IPS-18a (cell line): ENCODE measurements around the gene SLC44A5.

Experiments used
- H3K27ac ChIP-seq: one replicate; pipeline ENCODE4 v1.5.1; 2013; ENCODE audit warnings: low read length
- H3K27me3 ChIP-seq: one replicate; pipeline ENCODE4 v1.6.1; 2013; ENCODE audit warnings: mild to moderate bottlenecking, low read length; ENCODE audit not compliant: control insufficient read depth, insufficient read depth
- H3K36me3 ChIP-seq: one replicate; pipeline ENCODE4 v1.6.1; 2013; ENCODE audit warnings: low read depth, low read length; ENCODE audit not compliant: control insufficient read depth
- H3K4me1 ChIP-seq: one replicate; pipeline ENCODE4 v1.6.1; 2013; ENCODE audit warnings: low read depth, low read length; ENCODE audit not compliant: control insufficient read depth
- H3K4me3 ChIP-seq: one replicate; pipeline ENCODE4 v1.5.1; 2013; ENCODE audit warnings: low read length
- H3K9ac ChIP-seq: one replicate; pipeline ENCODE4 v1.6.1; 2013; ENCODE audit warnings: mild to moderate bottlenecking, low read length, moderate library complexity
- H3K9me3 ChIP-seq: one replicate; pipeline ENCODE4 v1.6.1; 2013; ENCODE audit warnings: low read depth, low read length; ENCODE audit not compliant: control insufficient read depth

SLC44A5 gene

DNA sequence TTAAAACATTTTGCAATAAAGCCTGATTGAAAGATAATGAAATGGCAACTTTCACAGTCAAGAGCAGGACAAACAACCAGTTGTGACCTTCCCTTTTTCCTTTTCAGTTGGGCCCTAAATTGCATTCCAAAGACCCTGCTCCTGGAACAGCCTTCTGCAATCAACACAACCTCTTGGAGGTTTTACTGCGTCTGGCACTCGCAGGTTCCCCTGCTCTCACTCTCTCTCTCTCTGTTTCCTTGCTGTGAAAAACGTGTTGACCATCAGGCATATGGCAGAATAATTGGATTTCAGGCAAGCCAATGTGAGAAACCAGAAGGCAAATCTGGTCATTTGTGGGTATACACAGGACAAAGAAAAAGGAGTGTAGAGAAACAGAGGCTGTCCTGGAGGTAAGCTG lies 23.2 kb downstream of the SLC44A5 start:
- Histone ChIP-seq H3K9me3 (no peaks in the 10 kb centered on the region), H3K4me1 (peaks cover 5% of the 10 kb centered on the region), H3K27ac (no peak overlapping the region), H3K9ac (no peak overlapping the region), H3K4me3 (no peak overlapping the region), H3K27me3 (no peaks in the 10 kb centered on the region), H3K36me3 (no peaks in the 10 kb centered on the region)

DNA sequence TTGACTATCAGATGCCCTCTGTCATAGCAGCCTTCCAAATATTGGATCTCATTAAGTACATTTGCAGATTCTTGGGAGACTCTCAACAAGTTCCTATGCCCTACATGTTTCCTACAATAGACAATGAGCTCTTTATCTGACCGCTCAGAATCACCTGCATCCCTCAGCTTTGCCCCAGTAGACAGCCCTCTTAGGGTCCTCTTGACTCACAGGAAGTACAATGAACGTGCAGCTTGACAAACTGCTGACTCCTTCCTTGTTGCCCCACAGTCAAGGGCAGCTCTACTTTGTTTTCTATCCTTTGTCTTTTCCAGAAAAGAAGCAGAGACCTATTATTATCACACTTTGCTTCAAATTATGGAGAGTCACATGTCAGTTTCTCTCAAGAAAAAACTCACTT lies 27.6 kb downstream of the SLC44A5 start:
- no peaks in the 10 kb centered on the region for H3K27me3 ChIP-seq
- H3K4me3 ChIP-seq = no peak overlapping the region
- peaks cover 5% of the 10 kb centered on the region for H3K4me1 ChIP-seq
- H3K9ac ChIP-seq = no peak overlapping the region
- H3K36me3 ChIP-seq = no peaks in the 10 kb centered on the region
- H3K9me3 ChIP-seq = no peaks in the 10 kb centered on the region
- H3K27ac ChIP-seq = no peak overlapping the region

DNA sequence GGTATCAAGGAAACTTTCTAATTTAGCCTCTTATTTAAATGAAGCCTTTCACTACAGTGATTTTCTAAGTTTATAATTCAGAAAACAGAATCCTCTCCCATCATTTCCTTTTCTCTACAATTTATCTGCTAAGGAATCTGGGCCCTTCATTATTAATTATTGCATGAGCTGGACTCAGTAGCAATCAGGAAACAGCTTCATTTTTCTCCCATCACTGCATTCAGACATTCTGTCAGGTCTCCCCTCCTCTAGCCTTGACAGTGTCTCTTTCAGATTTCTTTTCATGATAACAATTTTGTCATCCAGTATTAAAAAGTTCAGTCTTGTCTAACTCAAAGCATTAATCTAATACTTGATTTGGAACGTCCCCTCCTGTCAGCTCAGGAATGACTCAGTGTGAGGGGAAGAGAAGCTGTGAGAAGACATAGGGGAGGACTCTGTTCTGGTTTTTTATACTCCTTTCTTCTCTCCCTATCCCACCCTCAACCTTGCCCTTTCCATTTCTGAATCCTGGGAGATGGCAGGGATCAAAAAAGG lies 28.1 kb downstream of the SLC44A5 start:
- Histone ChIP-seq H3K9me3 (no peaks in the 10 kb centered on the region), H3K4me3 (no peak overlapping the region), H3K27me3 (no peaks in the 10 kb centered on the region), H3K27ac (no peak overlapping the region), H3K36me3 (no peaks in the 10 kb centered on the region), H3K4me1 (peaks cover 3% of the 10 kb centered on the region), H3K9ac (no peak overlapping the region)

DNA sequence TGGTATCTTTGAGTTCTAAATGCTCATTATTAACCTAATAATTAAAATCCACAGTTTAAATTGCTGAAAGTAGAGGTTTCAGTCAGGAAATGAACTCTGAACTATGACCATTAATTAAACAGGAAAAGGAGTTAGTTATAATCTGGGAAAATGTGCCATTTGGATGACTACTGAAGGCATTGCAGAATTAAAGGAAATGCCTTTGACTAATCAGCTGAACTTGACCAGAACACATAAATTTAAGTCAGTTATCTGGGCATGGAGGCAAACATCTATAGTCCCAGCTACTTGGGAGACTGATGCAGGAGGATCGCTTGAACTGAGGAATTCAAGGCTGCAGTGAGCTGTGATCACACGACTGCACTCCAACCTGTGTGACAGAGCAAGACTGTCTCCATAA lies 31.9 kb downstream of the SLC44A5 start:
- Histone ChIP-seq H3K4me3 (no peak overlapping the region), H3K9ac (no peak overlapping the region), H3K4me1 (no peaks in the 10 kb centered on the region), H3K27me3 (no peaks in the 10 kb centered on the region), H3K9me3 (no peaks in the 10 kb centered on the region), H3K27ac (no peak overlapping the region), H3K36me3 (no peaks in the 10 kb centered on the region)

DNA sequence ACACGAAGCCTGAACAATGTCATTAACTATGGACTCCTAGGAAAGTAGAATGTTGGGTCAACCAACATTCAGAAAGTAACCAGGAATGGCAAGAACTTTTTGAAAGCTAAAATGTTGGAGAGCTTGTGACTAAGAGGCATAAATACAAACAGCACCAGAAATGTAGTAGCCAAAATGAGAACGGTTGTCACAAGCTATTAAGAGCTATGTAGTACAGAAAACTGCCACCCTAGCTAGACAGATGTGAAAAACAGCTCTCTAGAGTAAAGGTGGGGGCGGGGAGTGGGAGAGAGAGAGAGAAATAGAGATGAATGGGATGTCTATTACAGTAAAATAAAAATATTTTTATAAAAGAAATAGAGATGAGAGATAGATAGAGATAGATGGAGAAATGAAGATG lies 35.1 kb downstream of the SLC44A5 start:
- Histone ChIP-seq H3K4me3 (no peak overlapping the region), H3K9ac (no peak overlapping the region), H3K27me3 (no peaks in the 10 kb centered on the region), H3K9me3 (no peaks in the 10 kb centered on the region), H3K36me3 (no peaks in the 10 kb centered on the region), H3K27ac (no peak overlapping the region), H3K4me1 (no peaks in the 10 kb centered on the region)

DNA sequence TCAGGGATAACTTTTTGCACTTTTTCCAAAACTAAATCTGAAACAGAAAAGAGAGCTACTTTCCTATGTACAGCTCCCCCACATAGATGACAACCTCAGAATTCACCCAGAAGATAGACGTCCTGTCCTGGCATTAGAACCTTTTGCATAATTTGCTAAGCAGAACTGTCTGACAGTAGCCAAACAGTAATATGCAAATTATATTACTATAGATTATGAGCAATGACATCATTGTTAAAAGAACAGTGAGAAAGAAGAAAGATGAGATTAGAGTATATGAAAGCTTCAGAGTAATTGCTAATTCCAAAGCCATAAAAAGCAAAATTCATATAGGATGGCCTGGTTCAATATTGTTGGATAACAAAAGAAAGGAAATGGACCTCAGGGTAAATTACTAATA lies 43.7 kb downstream of the SLC44A5 start:
- Histone ChIP-seq H3K36me3 (no peaks in the 10 kb centered on the region), H3K9me3 (no peaks in the 10 kb centered on the region), H3K27me3 (no peaks in the 10 kb centered on the region), H3K4me3 (no peak overlapping the region), H3K4me1 (no peaks in the 10 kb centered on the region), H3K27ac (no peak overlapping the region), H3K9ac (no peak overlapping the region)

DNA sequence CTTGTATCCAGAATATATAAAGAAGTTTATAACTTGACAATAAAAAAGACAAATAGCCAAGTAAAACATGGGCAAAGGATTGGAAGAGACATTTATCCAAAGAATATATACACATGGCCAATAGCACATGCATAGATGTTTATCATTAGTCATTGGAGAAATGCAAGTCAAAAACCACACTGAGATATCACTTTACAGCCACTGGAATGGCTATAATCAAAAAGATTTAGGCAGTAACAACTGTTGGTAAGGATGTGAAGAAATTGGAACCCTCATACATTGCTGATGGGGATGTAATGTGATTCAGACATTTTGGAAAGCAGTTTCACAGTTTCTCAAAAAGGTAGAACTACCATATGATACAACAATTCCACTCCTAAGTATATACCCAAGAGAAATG lies 51.1 kb downstream of the SLC44A5 start:
- Histone ChIP-seq H3K9ac (no peak overlapping the region), H3K4me1 (peaks cover 4% of the 10 kb centered on the region), H3K9me3 (no peaks in the 10 kb centered on the region), H3K36me3 (no peaks in the 10 kb centered on the region), H3K27me3 (no peaks in the 10 kb centered on the region), H3K4me3 (no peak overlapping the region), H3K27ac (no peak overlapping the region)

DNA sequence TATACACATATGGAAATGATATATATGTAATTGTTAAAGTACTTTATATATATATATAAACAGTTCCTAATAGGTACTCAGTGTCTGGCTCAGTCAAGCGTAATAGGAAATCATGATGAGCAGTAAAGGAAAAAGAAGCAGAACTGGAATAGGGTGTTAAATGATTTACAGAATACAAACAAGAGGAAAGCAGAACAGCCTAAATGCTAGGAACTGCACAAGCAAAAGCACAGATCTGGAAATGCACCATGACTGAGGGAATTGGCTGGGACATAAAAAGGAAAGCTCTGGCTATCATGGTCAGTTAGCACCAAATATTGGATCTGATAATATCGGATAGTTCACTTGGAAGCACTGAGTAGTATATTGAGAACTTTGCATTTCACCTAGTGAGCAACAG lies 51.8 kb downstream of the SLC44A5 start:
- H3K4me1 ChIP-seq = peaks cover 4% of the 10 kb centered on the region
- no peaks in the 10 kb centered on the region for H3K27me3 ChIP-seq
- no peaks in the 10 kb centered on the region for H3K9me3 ChIP-seq
- H3K36me3 ChIP-seq = no peaks in the 10 kb centered on the region
- H3K4me3 ChIP-seq = no peak overlapping the region
- H3K27ac ChIP-seq = no peak overlapping the region
- H3K9ac ChIP-seq = no peak overlapping the region

DNA sequence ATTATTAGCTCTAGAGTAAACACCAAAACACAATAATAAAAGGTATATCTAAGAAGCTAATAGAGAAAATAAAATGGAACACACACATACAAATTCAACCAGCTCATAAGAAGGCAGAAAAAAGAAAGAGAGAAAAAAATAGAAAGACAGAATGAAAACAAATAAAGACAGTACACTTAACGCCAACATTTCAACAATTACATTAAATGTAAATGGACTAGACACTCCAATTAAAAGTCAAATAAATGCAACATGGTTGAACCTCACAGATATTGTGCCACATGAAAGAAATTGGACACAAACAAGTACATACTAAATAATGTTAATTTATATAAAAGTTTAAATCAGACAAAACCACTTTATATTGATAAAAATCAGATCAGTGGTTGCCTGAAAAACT lies 56.0 kb downstream of the SLC44A5 start:
- Histone ChIP-seq H3K4me3 (no peak overlapping the region), H3K27me3 (no peaks in the 10 kb centered on the region), H3K27ac (no peak overlapping the region), H3K4me1 (no peaks in the 10 kb centered on the region), H3K9me3 (no peaks in the 10 kb centered on the region), H3K36me3 (no peaks in the 10 kb centered on the region), H3K9ac (no peak overlapping the region)

DNA sequence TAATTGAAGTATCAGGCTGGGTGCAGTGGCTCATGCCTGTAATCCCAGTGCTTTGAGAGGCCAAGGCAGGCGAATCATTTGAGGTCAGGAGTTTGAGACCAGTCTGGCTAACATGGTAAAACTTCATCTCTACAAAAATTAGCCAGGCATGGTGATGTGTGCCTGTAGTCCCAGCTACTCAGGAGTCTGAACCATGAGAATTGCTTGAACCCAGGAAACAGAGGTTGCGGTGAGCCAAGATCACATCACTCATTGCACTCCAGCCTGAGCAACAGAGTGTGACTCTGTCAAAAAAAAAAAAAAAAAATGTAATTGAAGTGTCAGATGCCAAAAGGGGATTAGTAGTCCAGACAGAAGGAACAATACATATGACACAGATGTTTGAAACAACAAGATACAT lies 56.7 kb downstream of the SLC44A5 start:
- Histone ChIP-seq H3K4me1 (no peaks in the 10 kb centered on the region), H3K9me3 (no peaks in the 10 kb centered on the region)

DNA sequence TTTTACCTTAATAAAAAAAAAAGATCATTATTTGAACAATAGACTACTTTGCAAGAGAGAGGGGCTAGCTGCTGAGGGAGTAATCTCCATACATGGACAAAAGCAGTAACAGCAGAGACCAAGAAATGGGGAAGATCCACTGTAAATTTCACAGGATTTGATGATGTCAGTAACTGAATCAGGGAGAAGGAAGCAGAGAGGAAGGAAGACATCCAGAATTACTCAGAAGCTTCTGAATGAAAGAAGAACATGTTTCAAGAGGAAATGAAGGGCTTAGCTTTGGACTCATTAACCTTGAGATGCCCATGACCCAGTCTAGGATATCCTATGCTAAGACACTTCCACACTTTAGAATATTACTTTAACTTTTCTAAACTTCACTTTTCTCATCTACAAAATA lies 60.4 kb downstream of the SLC44A5 start:
- Histone ChIP-seq H3K9me3 (no peaks in the 10 kb centered on the region), H3K36me3 (no peaks in the 10 kb centered on the region), H3K4me3 (no peak overlapping the region), H3K9ac (no peak overlapping the region), H3K4me1 (no peaks in the 10 kb centered on the region), H3K27ac (no peak overlapping the region), H3K27me3 (no peaks in the 10 kb centered on the region)

More for the DNA sequence above, 56.7 kb downstream of the SLC44A5 start:
- Histone ChIP-seq H3K36me3 (no peaks in the 10 kb centered on the region), H3K27ac (no peak overlapping the region), H3K9ac (no peak overlapping the region), H3K27me3 (no peaks in the 10 kb centered on the region), H3K4me3 (no peak overlapping the region)

DNA sequence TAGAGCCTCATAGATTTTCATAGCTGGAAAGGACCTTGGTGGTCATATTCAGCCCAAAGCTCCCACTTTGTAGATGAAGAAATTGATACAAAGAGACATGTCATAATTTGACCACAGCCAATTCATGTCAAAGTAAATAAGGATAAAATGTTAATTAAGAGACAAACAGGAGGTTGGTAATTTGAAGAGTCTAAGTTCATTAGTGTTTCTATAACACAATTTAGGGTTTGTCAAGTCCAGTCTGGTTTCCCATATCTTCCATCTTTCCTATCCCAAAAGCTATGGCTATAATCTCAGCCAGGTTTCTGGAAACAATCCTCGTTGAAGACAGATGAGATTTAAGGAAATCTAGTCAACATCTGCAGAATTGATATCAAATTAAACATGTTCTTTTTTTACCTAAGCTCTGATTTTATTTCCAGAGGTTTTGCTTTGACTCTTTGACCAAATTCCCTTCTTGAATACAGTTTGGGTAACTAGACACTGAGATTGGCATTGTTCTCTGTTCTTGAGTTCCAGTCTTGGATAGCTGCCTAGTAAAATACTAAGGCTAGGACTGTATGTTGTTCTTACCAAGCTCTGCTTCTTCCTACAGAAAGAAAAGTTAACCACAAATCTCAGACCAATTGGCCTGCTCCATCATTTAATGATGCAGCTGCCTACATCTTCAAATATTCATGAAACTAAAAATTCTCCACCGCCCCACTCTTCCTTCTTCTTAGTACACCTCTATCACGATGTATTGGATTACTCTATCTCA lies 62.0 kb downstream of the SLC44A5 start:
- Histone ChIP-seq H3K27me3 (no peaks in the 10 kb centered on the region), H3K9me3 (no peaks in the 10 kb centered on the region), H3K27ac (no peak overlapping the region), H3K4me3 (no peak overlapping the region), H3K36me3 (no peaks in the 10 kb centered on the region), H3K4me1 (no peaks in the 10 kb centered on the region), H3K9ac (no peak overlapping the region)
